ENCODE results near the gene DISP2. TPM values are rescaled to one million over a fixed set of nuclear protein-coding genes. Genes with fewer than 3 reads are reported as not detected.

DISP2 gene, protein sequence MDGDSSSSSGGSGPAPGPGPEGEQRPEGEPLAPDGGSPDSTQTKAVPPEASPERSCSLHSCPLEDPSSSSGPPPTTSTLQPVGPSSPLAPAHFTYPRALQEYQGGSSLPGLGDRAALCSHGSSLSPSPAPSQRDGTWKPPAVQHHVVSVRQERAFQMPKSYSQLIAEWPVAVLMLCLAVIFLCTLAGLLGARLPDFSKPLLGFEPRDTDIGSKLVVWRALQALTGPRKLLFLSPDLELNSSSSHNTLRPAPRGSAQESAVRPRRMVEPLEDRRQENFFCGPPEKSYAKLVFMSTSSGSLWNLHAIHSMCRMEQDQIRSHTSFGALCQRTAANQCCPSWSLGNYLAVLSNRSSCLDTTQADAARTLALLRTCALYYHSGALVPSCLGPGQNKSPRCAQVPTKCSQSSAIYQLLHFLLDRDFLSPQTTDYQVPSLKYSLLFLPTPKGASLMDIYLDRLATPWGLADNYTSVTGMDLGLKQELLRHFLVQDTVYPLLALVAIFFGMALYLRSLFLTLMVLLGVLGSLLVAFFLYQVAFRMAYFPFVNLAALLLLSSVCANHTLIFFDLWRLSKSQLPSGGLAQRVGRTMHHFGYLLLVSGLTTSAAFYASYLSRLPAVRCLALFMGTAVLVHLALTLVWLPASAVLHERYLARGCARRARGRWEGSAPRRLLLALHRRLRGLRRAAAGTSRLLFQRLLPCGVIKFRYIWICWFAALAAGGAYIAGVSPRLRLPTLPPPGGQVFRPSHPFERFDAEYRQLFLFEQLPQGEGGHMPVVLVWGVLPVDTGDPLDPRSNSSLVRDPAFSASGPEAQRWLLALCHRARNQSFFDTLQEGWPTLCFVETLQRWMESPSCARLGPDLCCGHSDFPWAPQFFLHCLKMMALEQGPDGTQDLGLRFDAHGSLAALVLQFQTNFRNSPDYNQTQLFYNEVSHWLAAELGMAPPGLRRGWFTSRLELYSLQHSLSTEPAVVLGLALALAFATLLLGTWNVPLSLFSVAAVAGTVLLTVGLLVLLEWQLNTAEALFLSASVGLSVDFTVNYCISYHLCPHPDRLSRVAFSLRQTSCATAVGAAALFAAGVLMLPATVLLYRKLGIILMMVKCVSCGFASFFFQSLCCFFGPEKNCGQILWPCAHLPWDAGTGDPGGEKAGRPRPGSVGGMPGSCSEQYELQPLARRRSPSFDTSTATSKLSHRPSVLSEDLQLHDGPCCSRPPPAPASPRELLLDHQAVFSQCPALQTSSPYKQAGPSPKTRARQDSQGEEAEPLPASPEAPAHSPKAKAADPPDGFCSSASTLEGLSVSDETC (N-terminal part only)
- total RNA-seq (2014; rRNA removed; shearing (Covaris generic)): 0.21 and 0.28 TPM in 2 replicates

DNA sequence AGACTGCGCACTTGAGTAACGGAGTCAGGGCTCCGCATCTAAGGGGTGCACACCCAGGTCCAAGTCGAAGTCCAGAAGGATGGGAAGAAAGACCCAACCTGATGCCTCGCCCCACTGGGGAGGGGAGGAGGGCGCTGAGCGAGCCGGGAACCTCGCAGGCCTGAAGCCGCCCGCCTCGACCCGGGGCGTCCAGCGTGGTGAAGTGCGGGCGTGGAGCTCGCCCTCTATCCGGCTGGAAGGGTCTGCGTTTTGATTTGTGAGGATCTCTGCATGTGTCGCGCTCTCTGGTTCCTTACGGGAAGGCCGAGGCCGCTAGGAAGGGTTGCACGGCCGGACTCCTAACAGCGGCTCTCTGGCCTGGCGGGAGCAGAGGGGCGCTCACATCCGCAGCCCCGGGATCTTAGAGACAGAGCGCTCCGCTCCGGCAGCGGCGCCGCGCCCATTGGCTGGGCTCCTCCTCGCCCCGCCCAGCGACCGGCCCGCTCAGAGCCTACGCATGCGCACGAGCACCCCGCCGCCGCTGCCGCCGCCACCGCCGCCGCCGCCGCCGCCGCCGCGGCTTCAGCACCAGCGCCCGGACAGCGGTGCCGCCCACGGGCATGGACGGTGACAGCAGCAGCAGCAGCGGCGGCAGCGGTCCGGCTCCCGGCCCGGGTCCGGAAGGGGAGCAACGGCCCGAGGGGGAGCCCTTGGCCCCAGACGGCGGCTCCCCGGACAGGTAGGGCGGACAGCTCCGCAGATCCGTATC, at the start of gene DISP2:
Gene DISP2, plus strand, starts transcription at position 497 of the 748 bp plus-strand sequence. Its CDS starts 103 bp downstream, at position 600.
- Histone ChIP-seq H3K4me3 (peak within 1 kb of the TSS; percentile 41), H3K9me3 (replicated peaks) (peaks cover 6% of the 10 kb centered on the region; the same call in 1 of the 2 replicates), H3K27ac (no peak within 1 kb of the TSS)

DNA sequence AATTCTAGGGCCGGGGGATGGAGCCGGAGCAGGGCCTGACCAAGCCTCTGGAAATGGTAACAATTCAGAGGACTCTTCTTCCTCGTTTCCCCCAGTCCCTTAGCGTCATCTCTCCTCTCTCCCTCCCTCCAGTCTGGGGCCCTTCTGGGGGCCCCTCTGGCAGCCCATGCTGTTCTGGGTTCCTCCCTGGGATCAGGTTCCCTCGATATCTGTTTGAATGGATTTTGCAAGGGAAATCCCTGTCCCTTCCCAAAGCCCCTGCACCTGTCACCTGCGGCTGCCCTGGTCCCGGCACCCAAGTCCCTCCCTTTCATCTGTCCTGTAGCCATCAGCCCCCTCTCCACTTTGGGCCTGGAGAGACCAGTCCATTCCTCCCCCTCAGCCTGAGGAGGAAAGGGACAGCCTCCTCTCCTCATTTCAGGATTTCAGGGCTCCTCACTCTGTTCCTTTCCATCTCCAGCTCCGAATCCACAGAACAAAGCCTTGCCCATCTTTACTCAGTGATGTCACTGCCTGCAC, 48.6 kb upstream of the DISP2 start:
- H3K27ac ChIP-seq: peak overlapping the region; percentile 96; the same call in 1 of the 2 replicates
- H3K27me3 ChIP-seq (replicated peaks): no peaks in the 10 kb centered on the region
- no peaks in the 10 kb centered on the region for H3K9me3 ChIP-seq (replicated peaks)
- H3K4me1 ChIP-seq (replicated peaks): peaks cover 67% of the 10 kb centered on the region
- no peak for DNase-seq (ENCODE audit: low read depth in 1 of 2, low spot score in 2 of 2)
- peaks cover 13% of the 10 kb centered on the region; the same call in 1 of the 2 replicates for H3K36me3 ChIP-seq
- H3K4me3 ChIP-seq: no peak overlapping the region

More for the DNA sequence above, at the start of gene DISP2:
- DNase-seq (ENCODE audit: low read depth in 1 of 2, low spot score in 2 of 2): peak; percentile 79 to 87
- H3K36me3 ChIP-seq: no peaks in the 10 kb centered on the region
- H3K4me1 ChIP-seq (replicated peaks): peaks cover 24% of the 10 kb centered on the region
- H3K27me3 ChIP-seq (replicated peaks): no peaks in the 10 kb centered on the region

DNA sequence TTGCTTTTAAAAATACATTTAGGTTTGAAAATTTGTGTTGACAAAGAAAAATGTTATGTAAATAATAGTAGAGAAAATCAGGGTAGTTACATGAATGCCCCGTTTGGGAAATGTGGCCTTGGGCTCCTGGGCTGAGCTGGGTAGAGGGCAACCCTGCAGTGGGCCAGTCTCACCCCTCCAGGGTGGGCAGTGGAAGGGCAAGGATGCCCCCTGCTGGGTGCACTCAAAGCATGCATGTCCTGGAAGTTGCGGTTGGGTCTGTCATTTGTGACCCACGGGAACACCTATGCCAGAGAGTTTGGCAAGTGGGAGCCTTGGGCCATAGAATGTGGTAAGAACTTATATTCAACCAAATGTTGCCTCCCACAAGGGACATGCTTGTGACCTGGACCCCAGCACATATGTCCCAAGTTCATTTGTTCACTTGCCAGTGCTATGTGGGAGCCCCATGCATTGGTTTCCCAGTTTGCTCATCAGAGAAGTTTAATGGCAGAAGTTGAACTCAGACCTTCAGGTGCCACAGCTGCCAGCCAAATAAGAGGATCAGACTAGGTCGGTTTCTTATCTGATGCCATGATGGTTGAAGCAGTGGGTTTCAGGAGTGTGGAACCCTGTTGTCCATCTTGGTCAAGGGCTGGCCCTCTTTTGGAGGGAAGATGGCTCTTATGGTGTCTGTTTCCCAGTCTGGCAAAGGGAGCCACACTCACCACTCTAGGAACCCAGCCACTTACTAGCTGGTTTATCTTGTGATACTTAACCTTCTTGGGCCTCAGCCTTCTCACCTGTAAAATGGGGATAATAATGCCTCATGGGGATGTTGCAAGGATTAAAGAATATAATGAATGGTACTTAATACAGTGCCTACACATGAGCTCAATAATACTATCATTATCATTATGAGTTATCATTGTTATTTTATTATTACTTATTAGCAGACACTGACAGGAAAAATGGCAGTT, 47.7 kb upstream of the DISP2 start:
- peaks cover 8% of the 10 kb centered on the region; the same call in 1 of the 2 replicates for H3K36me3 ChIP-seq
- H3K4me1 ChIP-seq (replicated peaks): peaks cover 70% of the 10 kb centered on the region
- H3K27ac ChIP-seq: no peak overlapping the region
- peak; percentile 66 to 82 for DNase-seq (ENCODE audit: low read depth in 1 of 2, low spot score in 2 of 2)
- no peaks in the 10 kb centered on the region for H3K27me3 ChIP-seq (replicated peaks)
- no peak overlapping the region for H3K4me3 ChIP-seq
- H3K9me3 ChIP-seq (replicated peaks): no peaks in the 10 kb centered on the region

DNA sequence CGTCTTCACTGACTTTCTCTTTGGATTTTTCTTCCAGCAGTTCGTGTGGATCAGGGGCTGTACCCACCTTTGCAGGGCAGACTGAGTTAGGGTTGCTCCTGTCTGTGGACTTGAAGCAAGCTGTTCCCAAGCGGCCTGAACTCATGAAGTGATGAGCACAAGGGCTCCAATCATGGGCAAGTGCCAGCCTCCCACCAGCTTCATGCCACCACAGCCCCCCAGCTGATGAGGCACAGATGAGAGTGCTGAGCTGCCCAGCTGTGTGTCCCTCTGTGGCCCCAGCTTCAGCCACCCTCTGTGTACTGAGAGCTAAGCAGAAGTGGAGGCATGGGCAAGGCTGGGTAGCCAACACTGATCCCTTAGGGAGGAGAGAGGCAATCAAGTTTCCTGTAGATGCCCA, 47.0 kb upstream of the DISP2 start:
- no peaks in the 10 kb centered on the region for H3K9me3 ChIP-seq (replicated peaks)
- H3K4me1 ChIP-seq (replicated peaks): peaks cover 67% of the 10 kb centered on the region
- H3K27ac ChIP-seq: no peak overlapping the region
- H3K36me3 ChIP-seq: 0 out of 2 replicates have a peak, but pooled peaks cover under 1% of the 10 kb centered on the region
- H3K4me3 ChIP-seq: no peak overlapping the region
- no peaks in the 10 kb centered on the region for H3K27me3 ChIP-seq (replicated peaks)
- no peak for DNase-seq (ENCODE audit: low read depth in 1 of 2, low spot score in 2 of 2)

DNA sequence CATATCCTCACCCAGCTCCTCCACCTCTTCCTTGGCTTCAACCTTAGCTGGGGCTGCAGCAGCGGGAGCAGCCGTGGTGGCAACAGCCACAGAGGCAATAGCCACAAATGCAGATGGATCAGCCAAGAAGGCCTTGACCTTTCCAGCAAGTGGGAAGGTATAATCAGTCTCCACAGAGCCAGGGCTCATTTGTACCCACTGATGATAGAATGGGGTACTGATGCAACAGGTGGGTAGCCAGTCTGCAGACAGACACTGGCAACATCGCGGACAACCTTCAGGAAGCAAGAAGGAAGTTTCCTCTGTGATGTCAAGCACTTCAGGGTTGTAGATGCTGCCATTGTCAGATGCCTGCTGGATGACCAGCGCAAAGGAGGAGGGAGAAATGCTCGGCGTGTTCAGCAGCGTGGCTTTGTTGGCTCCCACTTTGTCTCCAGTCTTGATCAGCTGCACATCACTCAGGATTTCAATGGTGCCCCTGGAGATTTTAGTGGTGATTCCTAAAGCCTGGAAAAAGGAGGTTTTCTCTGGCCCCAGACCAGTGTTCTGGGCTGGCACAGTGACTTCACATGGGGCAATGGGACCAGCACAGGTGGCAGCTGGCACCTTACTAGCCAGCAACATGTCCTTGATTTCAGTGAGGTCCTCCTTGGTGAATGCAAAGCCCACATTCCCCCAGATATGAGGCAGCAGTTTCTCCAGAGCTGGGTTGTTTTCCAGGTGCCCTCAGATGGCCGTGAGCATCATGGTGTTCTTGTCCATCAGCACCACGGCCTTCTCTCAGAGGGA, 45.5 kb upstream of the DISP2 start:
- H3K27me3 ChIP-seq (replicated peaks): no peaks in the 10 kb centered on the region
- no peak overlapping the region for H3K27ac ChIP-seq
- no peak for DNase-seq (ENCODE audit: low read depth in 1 of 2, low spot score in 2 of 2)

DNA sequence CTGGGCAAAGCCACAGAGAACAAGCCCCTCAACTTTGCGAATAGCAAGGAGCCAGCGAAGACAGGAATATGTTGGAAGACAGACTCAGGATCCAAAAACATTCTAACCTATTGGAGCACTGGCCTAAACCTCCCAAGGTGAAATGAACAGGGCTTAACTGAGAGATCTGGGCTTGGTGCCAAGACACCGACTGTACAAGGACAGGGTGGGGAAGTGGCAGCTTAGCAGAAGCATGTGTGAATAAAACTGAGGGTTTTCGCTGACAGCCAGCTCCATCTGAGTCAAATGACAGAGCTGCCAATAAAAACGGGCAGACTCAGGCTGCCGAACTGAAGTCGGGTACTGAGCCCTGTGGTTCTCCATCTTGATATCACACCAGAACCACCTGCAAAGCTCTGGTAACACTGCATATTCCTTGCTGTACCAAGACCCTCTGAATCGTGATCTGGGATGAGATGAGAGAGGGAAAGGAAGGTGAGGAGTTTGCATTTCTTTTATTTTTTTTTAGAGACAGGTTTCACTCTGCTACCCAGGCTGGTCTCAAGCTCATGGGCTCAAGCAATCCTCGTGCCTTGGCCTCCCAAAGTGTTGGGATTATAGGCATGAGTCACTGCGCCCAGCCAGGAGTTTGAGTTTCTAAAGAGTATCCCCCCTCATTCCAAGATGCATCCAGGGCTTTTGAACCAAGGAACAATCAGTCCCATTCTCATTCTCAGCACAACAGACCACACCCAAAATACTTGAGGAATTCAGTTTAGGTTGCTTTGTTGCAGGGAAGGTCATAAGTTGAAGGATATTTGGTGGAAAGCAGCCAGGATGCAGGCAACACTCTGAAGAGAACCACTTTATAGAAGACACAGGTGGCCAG, 44.3 kb upstream of the DISP2 start:
- Histone ChIP-seq H3K27ac (peak overlapping the region; percentile 36; the same call in 1 of the 2 replicates), H3K4me3 (no peak overlapping the region), H3K9me3 (replicated peaks) (no peaks in the 10 kb centered on the region), H3K27me3 (replicated peaks) (no peaks in the 10 kb centered on the region), H3K36me3 (no peaks in the 10 kb centered on the region), H3K4me1 (replicated peaks) (peaks cover 40% of the 10 kb centered on the region)
- DNase-seq (ENCODE audit: low read depth in 1 of 2, low spot score in 2 of 2): peak; percentile 68 to 79

More for the DNA sequence above, 45.5 kb upstream of the DISP2 start:
- H3K4me3 ChIP-seq: no peak overlapping the region
- H3K9me3 ChIP-seq (replicated peaks): no peaks in the 10 kb centered on the region
- no peaks in the 10 kb centered on the region for H3K36me3 ChIP-seq
- peaks cover 51% of the 10 kb centered on the region for H3K4me1 ChIP-seq (replicated peaks)

DNA sequence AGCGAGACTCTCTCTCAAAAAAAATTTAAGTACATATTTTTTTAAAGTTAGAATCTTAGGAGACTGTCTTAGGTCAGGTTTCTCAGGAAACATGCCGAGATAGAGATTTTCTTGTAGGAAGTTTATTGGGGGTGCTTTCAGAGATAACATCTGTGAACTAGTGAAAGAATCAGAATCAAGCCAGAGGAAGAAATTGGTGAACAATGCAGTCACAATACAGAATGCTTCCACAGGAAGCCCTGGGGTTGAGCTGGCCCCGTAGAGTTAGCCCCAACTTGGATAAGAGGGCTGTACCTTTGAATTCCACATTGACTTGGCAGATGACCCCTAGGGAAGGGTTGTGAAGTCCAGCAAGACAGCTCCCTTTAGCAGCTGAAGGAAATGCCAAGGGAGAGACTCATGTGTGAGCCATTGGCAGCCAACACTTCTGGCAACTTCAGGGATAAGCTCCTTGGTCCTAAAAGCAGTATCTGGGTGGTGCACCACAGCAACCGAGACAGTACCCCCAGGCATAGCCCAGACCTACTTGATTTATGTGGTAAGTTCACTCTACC, 43.2 kb upstream of the DISP2 start:
- H3K4me1 ChIP-seq (replicated peaks): peaks cover 30% of the 10 kb centered on the region
- H3K4me3 ChIP-seq: no peak overlapping the region
- no peaks in the 10 kb centered on the region for H3K9me3 ChIP-seq (replicated peaks)
- no peak overlapping the region for H3K27ac ChIP-seq
- H3K36me3 ChIP-seq: no peaks in the 10 kb centered on the region
- DNase-seq (ENCODE audit: low read depth in 1 of 2, low spot score in 2 of 2): no peak
- H3K27me3 ChIP-seq (replicated peaks): no peaks in the 10 kb centered on the region

DNA sequence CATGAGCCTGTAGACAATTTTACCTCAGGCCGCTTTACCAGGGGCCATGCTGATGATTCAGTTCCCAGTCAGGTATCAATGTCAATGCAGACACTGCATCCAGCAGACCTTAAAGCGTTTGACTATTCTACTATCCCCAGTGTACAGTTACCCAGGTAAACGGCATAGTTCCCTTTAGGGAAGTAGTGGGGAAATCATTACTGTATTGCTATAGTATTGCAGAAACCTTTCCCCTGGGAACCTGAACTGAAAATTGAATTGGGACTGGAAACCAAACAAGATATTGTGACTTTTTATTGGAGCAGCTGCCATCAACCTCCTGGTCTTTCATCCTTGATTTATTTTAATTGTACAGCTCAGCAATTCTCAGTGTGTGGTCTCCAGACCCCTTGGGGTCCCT, 41.1 kb upstream of the DISP2 start:
- no peaks in the 10 kb centered on the region for H3K36me3 ChIP-seq
- H3K4me1 ChIP-seq (replicated peaks): peaks cover 35% of the 10 kb centered on the region
- no peaks in the 10 kb centered on the region for H3K27me3 ChIP-seq (replicated peaks)

DNA sequence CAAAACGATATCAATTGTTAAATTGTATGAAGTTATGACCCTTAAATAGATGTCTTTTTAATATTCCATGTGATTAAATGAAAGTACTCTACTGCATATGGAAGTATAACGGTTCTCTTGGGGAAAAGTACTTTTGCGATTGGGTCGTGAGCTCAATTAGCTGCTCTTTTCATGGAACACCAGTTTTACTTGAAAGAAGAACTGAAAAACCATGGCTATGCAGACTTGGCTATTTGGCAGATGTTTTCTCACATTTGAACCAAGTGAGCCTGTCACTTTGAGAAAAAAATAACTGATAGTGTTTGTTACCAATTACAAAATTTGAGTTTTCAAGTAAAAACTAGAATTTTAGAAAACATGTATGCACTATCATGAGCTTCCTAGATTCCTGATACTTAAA, 40.4 kb upstream of the DISP2 start:
- H3K27ac ChIP-seq: no peak overlapping the region
- H3K27me3 ChIP-seq (replicated peaks): no peaks in the 10 kb centered on the region
- DNase-seq (ENCODE audit: low read depth in 1 of 2, low spot score in 2 of 2): no peak
- H3K4me1 ChIP-seq (replicated peaks): peaks cover 42% of the 10 kb centered on the region
- no peaks in the 10 kb centered on the region for H3K36me3 ChIP-seq
- no peak overlapping the region for H3K4me3 ChIP-seq
- no peaks in the 10 kb centered on the region for H3K9me3 ChIP-seq (replicated peaks)

More for the DNA sequence above, 41.1 kb upstream of the DISP2 start:
- Histone ChIP-seq H3K27ac (no peak overlapping the region), H3K4me3 (no peak overlapping the region), H3K9me3 (replicated peaks) (no peaks in the 10 kb centered on the region)
- DNase-seq (ENCODE audit: low read depth in 1 of 2, low spot score in 2 of 2): no peak

DNA sequence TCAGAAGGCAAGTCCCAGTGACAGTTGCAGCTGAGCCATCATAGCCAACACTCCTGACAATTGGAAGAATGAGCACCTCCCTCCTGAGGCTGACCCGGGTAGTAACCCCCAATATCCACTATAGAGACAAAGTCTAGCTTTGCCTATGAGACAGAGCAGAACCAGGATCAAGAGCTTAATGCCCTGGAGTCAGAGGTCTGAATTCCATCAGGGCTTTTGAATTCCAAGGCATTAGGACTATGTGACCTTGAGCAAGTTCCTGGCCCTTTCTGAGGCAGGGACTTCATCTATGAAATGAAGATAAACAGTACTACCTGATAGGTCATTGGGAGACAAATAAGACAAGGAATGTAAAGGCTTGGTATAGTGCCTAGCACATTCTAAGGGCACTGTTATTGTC, 37.6 kb upstream of the DISP2 start:
- H3K4me1 ChIP-seq (replicated peaks): peaks cover 30% of the 10 kb centered on the region
- no peak overlapping the region for H3K4me3 ChIP-seq
- H3K27ac ChIP-seq: no peak overlapping the region
- peak in 1 of 2 experiments; percentile 30 for DNase-seq (ENCODE audit: low read depth in 1 of 2, low spot score in 2 of 2)
- no peaks in the 10 kb centered on the region for H3K27me3 ChIP-seq (replicated peaks)
- peaks cover 15% of the 10 kb centered on the region for H3K36me3 ChIP-seq
- H3K9me3 ChIP-seq (replicated peaks): no peaks in the 10 kb centered on the region
